GM15510 (cell line): ENCODE data around the gene HEXA.

ENCODE experiments used
- POLR2A ChIP-seq: IDR thresholded peaks from 3 replicates; pipeline ENCODE4 v1.6.1; 2011; ENCODE audit warnings: borderline replicate concordance; ENCODE audit not compliant: insufficient read length; ENCODE audit errors: extremely low read depth

Gene HEXA

DNA sequence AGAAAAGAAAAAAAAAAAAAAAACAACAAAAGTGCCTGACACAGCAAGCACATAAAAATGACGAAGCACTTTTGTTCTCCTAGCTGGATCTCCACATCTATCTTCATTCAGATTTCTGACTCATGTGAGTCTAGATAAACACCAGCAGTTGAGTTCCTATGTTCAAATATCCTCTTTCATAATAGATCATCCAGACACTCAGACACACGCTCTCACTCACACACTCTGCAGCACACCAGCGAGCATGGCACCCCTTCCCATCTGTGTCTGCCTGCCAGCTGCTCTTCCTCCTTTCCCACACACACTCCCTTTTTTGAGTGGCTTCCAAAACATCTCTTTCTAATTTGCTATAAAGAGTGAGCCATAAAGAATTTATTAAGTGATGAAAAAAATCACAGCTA, 36.0 kb downstream of the HEXA start:
- TF ChIP-seq POLR2A: no peak

DNA sequence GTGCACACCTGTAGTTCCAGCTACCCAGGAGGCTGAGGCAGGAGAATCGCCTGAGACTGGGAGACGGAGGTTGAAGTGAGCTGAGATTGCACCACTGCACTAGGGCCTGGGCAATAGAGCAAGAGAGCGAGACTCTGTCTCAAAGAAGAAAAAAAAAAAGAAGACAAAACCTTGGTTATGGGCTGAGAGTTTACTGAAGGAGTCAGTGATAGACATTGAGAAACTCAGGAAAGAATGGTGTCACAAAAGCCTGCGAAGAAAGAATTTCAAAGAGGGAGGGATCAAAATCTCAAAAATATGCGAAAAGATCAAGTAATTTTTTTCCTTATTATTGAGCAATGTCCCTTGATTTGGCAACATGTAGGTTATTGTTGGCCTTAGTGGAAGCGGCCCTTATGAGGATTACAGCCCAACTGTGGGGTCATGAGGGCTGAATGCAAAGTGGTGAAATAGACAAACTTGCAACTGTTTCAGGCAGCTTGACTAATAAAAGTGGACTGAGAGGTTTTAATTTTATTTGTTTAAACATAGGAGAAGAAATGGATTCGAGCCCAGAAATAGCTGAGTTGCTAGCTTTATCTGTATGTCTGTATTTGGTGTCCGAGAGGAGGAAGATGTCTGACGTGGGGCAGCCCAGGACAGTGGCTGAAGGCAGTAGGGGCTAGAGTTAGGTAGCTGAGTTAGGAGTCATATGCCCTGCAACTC, 37.0 kb downstream of the HEXA start:
- no peak for TF ChIP-seq POLR2A

DNA sequence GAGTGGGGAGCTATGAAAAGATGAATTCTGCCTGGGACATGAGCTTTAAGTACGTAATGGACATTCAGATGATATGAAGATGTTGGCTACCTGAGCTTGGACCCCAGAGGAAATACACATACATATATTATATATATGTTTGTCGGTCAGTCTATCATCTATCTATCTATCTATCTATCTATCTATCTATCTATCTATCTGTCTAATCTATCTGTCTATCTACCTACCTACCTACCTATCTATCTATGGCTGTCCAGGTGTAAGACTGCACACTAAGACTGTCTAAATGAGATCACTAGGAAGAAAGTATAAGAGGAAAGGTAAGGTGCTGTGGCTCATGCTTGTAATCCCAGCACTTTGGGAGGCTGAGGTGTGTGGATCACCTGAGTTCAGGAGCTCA, 37.7 kb downstream of the HEXA start:
- no peak for TF ChIP-seq POLR2A

DNA sequence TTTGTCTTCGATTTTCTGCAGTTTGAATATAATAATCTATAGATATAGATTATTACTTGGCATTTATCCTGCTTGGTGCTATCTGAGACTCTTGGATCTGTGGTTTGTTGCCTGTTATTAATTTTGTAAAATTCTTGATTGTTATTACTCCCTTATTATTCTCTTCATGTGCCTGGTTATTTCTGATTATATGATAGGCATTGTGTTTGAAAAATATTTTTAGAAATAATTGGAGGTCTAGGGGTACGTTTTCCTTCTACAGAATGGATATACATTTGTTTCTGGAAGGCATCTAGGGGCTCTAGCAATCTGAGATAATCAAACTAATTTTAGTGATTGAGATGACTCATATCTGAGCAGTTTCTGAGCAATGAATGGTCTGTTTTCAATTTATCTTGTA, 41.0 kb downstream of the HEXA start:
- no peak for TF ChIP-seq POLR2A

DNA sequence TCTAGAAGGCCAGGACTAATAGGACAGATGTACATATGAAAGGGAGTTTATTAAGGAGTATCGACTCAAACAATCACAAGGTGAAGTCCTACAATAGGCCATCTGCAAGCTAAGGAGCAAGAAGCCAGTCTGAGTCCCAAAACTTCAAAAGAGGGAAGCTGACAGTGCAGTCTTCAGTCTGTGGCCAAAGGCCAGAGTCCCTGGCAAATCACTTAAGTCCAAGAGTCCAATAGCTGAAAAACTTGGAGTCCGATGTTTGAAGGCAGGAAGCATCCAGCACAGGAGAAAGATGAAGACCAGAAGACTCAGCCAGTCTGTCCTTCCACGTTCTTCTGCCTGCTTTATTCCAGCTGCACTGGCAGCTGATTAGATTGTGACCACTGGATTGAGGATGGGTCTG, 44.8 kb downstream of the HEXA start:
- TF ChIP-seq POLR2A: no peak

DNA sequence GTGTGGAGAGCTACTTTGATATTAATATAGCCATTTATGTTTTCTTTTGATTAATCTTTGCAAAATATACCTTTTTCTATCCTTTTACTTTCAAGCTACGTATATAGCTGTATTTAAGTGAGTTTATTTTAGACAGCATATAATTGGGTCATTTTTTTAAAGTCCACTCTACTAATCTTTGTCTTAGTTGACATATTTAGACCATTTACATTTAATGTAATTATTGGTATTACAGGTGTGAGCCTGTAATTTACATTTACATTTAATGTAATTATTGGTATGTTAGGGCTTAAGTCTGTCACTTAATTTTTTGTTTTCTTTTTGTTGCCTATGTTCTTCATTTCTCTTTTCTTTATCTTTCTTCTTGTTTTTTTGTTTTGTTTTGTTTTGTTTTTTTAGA, 52.1 kb downstream of the HEXA start:
- TF ChIP-seq POLR2A: no peak

DNA sequence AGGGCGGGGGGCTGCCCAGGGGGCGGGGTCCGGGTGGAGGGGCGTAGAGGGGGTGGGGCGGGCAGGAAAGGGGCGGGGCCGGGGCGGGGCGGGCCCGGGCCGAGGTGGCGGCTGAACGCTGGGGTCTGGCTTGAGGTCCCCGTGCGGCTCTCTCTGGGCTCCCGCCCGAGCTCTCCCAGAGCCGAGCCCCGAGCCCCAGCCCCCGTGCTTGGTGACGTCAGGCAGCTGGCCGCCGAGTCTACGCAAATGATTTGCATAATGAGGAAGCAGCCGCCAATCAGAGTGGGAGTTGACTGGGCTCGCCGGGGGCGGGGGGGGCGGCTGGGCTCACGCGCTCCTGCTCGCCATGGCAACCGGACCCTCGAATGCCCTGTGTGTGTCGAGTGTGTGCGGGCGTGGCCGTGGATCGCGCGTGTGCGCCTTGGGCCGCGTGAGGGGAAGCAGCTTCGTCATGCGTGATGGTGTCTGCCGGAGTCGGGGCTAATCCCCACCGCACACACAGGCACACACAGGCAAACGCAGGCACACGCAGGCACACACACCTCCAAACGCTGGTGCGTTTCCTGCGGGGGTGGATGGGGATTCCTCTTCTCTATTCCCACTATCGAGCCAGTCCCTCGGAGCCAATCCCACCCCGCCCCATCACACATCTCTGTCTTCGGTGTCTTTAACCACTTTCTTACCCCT, 55.7 kb downstream of the HEXA start, which contains the start of gene CELF6:
CELF6 (minus strand) TSS at position 173 of the 687 bp plus-strand sequence. CDS start 283 bp downstream, outside the sequence.
- no peak for TF ChIP-seq POLR2A

DNA sequence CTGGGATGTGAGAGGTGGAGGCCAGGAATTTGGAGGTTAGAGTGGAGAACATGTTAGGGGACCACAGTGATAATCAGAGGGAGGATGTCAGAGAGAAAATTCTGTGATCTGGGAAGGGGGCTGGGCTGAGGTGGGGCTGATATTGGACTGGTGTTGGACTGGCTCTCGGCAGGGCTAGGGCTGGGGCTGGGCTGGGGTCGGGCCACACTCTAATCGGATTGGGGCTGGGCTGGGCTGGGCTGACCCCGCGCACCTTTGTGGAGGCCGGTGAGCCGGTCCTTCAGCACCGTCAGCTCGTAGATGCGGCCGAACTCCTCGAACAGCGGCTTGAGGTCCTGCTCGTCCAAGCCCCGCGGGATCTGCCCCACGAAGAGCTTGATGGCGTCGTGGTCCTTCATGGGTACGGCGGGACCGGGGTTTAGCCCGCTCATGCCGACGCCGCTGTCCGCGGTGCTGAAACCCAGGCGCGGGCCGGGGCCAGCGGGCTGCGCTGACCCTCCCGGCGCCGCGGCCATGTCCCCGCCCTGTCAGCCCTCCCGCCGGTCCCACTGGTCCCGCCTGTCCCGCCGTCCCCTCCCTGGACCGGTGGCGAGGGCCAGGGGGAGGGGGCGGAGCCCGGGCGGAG, 56.3 kb downstream of the HEXA start:
- TF ChIP-seq POLR2A: no peak

DNA sequence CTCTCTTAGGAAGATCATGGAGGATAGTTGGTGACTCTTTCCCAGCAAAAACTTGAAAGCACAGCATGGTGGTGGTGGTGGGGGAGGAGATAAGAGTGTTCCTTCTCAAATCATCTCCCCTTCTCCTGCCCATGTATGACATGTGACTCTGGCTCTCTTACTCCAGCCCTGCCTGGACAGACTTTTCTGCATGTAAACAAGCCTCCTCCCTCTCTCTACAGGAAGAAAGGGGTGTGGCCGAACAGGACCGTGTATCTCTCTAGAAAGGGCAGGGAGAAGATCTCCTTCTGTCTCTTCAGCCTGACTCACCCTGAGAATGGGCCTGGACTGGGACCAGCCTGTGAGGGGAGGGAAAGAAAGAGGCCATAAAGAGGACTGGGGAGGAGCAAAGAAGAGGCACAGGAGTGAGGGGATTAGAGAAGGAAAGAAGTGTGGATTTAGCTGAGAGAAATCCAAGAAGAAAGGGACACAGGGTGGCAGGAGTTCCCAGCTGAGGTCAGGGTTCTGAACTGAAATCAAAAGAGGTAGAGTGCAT, 57.3 kb downstream of the HEXA start:
- no peak for TF ChIP-seq POLR2A

DNA sequence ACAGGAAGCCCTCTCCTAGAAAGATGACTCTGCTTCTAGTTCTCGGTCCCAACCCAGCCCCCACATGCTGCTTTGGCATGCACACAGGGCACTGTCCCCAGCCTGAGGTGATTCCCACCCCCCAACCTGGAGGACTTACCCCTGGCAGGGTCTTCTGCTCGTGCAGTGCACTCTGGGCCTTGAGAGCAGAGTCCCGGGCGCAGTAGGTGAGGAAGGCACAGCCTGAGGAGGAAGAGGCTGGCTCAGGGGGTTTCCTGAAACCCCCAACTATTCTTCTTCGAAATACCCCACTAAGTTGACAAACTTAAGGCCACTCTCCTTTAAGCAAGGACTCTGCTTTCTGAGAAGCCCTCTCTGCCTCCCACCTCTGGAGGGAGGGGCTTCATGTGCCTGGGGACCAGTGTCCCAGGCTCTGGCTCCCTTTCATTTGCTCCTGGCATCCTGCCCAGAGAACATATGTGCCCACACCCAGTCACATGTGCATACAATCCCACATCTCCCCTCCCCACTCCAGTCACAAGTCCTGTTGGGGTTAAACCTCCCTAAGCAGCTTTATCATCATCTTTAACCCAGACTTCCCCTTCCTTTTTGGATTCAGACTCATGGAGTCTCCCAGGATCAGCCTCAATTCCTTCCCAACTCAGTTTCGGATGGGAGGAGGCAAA, 60.0 kb downstream of the HEXA start:
- TF ChIP-seq POLR2A: no peak

DNA sequence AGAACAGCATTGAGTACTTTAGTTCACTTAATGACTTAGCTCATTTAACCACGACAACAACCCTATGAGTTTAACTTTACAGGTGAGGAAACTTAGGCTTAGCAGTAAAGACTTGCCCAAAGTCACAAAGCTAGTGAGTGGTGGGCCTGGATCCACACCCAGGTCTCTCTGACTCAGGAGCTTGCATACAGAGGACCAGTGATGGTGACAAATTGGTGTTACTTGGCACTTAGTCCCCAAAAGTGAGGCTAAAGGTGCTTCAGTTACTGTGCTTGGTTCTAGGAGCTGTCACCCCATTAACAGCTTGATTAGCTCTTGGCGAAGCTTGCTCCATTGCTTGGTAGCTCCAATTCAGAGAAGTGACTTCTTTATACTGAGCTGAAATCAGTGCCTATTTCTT, 61.9 kb downstream of the HEXA start:
- no peak for TF ChIP-seq POLR2A

DNA sequence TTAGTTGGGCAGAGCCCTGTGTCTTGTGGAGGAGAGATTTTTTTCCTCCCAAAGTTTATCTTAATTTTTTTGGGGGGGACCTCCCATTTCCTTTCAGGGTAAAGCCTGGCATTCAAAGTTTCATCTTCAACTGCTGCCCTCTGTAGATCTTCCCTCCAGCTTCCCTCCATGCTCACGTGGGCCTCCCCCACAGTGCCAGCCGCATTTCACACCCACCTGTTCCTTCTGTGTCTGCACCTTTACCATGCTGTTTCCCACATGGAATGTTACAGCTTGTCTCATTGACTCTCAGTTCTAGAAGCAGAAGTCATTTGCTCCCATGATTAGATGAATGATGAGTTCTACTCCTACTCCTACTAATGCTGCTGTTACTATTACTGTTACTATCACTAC, 62.4 kb downstream of the HEXA start:
- TF ChIP-seq POLR2A: no peak

DNA sequence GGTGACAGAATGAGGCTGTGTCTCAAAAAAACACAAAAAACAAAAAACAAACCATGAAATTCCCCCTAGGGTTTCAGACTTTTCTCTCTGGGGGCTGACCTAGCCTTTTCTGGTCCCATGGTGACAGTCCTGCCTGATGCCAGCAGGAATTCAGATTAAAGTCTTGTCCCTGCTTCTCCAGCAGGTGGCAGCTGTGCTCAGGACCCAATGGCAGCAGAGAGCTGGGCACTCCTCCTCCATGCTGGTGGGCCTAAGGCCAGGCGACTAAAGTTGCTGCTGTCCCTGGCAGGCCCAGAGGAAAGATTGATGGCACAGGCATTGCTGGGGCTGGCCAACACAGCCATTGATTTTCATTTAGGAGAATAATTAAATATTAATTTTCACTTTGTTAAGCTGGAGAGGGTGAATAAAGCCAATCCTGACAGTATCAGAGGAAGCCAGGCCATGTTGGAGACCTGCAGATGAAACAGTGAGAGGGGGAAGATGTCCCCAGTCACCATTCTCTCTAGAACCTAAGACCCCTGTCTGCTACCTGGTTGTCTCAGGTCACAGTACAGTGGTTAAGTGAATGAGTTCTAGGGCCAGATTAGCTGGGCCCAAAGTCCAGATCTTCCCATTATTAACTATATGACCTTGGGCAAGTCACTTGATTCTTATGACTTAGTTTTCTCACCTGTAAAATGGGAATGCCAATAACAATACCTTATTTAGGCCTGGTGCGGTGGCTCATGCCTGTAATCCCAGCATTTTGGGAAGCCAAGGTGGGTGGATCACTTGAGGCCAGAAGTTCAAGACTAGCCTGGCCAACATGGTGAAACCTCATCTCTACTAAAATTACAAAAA, 63.0 kb downstream of the HEXA start:
- no peak for TF ChIP-seq POLR2A

DNA sequence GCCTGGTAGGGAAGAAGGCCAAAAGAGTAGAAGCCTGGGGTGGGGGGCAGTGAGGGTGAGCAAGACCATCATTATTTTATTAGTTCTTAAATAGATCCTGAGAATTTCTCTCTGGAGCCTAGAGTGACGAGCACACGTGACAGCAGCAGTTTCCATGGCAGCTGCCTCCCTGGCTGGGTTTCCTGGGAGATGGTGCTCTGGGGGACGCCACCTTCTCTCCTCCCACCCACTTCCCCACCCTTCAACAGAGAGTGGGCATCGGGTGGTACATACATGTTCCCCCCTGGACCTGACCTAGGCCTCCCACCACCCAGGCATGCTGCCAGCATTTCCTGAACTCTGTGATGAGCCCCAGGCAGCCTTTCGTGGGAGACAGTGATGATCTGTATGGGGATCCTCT, 68.8 kb downstream of the HEXA start:
- no peak for TF ChIP-seq POLR2A
